Left ventricle myocardium inferior (tissue), 1 donor: ENCODE measurements around the gene RNF145. TPM values are rescaled to one million over a fixed set of nuclear protein-coding genes. Genes with fewer than 3 reads are reported as not detected.
"Not testable (repeated sequence)": the region's sequence is repeated elsewhere in the genome, so short reads cannot be mapped to it uniquely, and the experiment has no call there.

Source experiments
- DNase-seq: peaks from one replicate; pipeline ENCODE4 v3.0.0-alpha.2; 2020
- H3K27ac ChIP-seq: fragments of 200-600 bp; replicated peaks from 2 replicates; pipeline ENCODE4 v1.8.0; 2021
- H3K27me3 ChIP-seq: fragments of 200-600 bp; 2 replicates; pipeline ENCODE4 v1.8.0; 2021; ENCODE audit warnings: low read depth
- H3K36me3 ChIP-seq: fragments of 200-600 bp; 2 replicates; pipeline ENCODE4 v1.8.0; 2021
- H3K4me1 ChIP-seq: fragments of 200-600 bp; 2 replicates; pipeline ENCODE4 v1.8.0; 2021
- H3K4me3 ChIP-seq: fragments of 200-600 bp; 2 replicates; pipeline ENCODE4 v1.8.0; 2021; ENCODE audit warnings: mild to moderate bottlenecking, moderate library complexity
- H3K9me3 ChIP-seq: fragments of 200-600 bp; replicated peaks from 2 replicates; pipeline ENCODE4 v1.8.0; 2021
- CTCF ChIP-seq: fragments of 200-600 bp; IDR thresholded peaks from 2 replicates; pipeline ENCODE4 v1.8.0; 2021; ENCODE audit warnings: antibody characterized with exemption, mild to moderate bottlenecking, borderline replicate concordance
- intact Hi-C: fragments of 100-400 bp; cut with micrococcal nuclease; formaldehyde crosslinking; loops from one replicate; pipeline ENCODE4 v1.11.0; 2022
- total RNA-seq: library from RNA; stranded (reverse); fragmentation: NEBNext Ultra II Directional; extraction: Animal tissue kit (Norgen Biotek cat#: 25700); gene quantifications from one replicate; pipeline ENCODE4 v1.2.1, GENCODE V29; 2021
- donor health status: DM: no; HTN: yes; CAD: no; lungs with severe emphysema.

Gene RNF145
- total RNA-seq, 1 donor from 2014 or later: 18.0 TPM

- DNase-seq: no peak
- Histone ChIP-seq H3K9me3 (peaks cover 26% of the 10 kb centered on the region), H3K27ac (no peak overlapping the region), H3K4me1 (no peaks in the 10 kb centered on the region), H3K36me3 (no peaks in the 10 kb centered on the region), H3K4me3 (no peak overlapping the region), H3K27me3 (no peaks in the 10 kb centered on the region)
- no peak for TF ChIP-seq CTCF
- intact Hi-C loops: no loop called here
These were observed 81.2 kb downstream of the RNF145 start for GRCh38 chr5:159128070-159128541.

GRCh38 chr5:159123700-159124099, 85.7 kb downstream of the RNF145 start:
- H3K4me1 ChIP-seq: no peaks in the 10 kb centered on the region
- no peak for DNase-seq
- intact Hi-C loops: no loop called here
- H3K27ac ChIP-seq: no peak overlapping the region
- H3K4me3 ChIP-seq: no peak overlapping the region
- TF ChIP-seq CTCF: no peak
- no peaks in the 10 kb centered on the region for H3K36me3 ChIP-seq
- H3K27me3 ChIP-seq: no peaks in the 10 kb centered on the region
- peaks cover 26% of the 10 kb centered on the region for H3K9me3 ChIP-seq

- no peak overlapping the region for H3K4me3 ChIP-seq
- H3K9me3 ChIP-seq: peaks cover 26% of the 10 kb centered on the region
- H3K36me3 ChIP-seq: no peaks in the 10 kb centered on the region
- H3K27ac ChIP-seq: no peak overlapping the region
- H3K4me1 ChIP-seq: no peaks in the 10 kb centered on the region
- no peak for DNase-seq
- intact Hi-C loops: no loop called here
- H3K27me3 ChIP-seq: no peaks in the 10 kb centered on the region
- no peak for TF ChIP-seq CTCF
These were observed 86.2 kb downstream of the RNF145 start for GRCh38 chr5:159123189-159123588.

- TF ChIP-seq CTCF: no peak
- Histone ChIP-seq H3K4me3 (no peak overlapping the region), H3K27ac (no peak overlapping the region), H3K27me3 (no peaks in the 10 kb centered on the region), H3K4me1 (peaks cover 7% of the 10 kb centered on the region), H3K9me3 (peaks cover 20% of the 10 kb centered on the region), H3K36me3 (no peaks in the 10 kb centered on the region)
- no peak for DNase-seq
- intact Hi-C loops: no loop called here
These were observed 88.3 kb downstream of the RNF145 start for GRCh38 chr5:159121061-159121460.

GRCh38 chr5:159120446-159120845, 88.9 kb downstream of the RNF145 start:
- no peak for TF ChIP-seq CTCF
- Histone ChIP-seq H3K4me1 (peaks cover 7% of the 10 kb centered on the region), H3K9me3 (peaks cover 14% of the 10 kb centered on the region), H3K36me3 (no peaks in the 10 kb centered on the region), H3K27ac (no peak overlapping the region), H3K27me3 (no peaks in the 10 kb centered on the region), H3K4me3 (no peak overlapping the region)
- intact Hi-C loops: no loop called here
- DNase-seq: no peak

DNA sequence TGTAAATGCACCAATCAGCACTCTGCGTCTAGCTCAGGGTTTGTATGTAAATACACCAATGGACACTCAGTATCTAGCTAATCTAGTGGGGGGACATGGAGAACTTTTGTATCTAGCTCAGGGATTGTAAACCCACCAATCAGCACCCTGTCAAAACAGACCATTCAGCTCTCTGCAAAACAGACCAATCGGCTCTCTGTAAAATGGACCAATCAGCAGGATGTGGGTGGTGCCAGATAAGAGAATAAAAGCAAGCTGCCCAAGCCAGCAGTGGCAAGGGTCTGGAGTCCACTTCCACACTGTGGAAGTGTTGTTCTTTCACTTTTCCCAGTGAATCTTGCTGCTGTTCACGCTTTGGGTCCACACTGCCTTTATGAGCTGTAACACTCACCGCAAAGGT, 89.5 kb downstream of the RNF145 start:
- H3K4me3 ChIP-seq: not testable (repeated sequence)

DNA sequence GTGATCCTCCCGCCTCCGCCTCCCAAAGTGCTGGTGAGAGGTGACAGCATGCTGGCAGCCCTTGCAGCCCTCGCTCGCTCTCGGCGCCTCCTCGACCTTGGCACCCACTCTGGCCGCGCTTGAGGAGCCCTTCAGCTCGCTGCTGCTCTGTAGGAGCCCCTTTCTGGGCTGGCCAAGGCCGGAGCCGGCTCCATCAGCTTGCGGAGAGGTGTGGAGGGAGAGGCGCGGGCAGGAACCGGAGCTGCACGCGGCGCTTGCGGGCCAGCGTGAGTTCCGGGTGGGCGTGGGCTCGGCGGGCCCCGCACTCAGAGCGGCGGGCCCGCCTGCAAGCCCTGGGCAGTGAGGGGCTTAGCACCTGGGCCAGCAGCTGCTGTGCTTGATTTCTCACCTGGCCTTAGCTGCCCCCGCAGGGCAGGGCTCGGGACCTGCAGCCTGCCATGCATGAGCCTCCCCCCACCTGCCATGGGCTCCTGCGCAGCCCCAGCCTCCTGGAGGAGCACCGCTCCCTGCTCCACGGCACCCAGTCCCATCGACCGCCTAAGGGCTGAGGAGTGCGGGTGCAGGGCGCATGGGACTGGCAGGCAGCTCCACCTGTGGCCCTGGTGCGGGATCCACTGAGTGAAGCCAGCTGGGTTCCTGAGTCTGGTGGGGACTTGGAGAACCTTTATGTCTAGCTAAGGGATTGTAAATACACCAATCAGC, 90.2 kb downstream of the RNF145 start:
- H3K4me1 ChIP-seq, H3K27me3 ChIP-seq, H3K36me3 ChIP-seq, H3K27ac ChIP-seq, DNase-seq, H3K9me3 ChIP-seq, H3K4me3 ChIP-seq, intact Hi-C loops: not testable (repeated sequence)

More for the DNA sequence above, 89.5 kb downstream of the RNF145 start:
- H3K4me1 ChIP-seq, H3K27ac ChIP-seq, DNase-seq, H3K9me3 ChIP-seq, intact Hi-C loops, H3K36me3 ChIP-seq, H3K27me3 ChIP-seq: not testable (repeated sequence)
